Thymus (tissue), 11 donors: ENCODE measurements around the gene CAMTA1. TPM values are rescaled to one million over a fixed set of nuclear protein-coding genes. Genes with fewer than 3 reads are reported as not detected.

Experiments used
- DNase-seq, 9 donors: peaks; one replicate each; pipeline ENCODE4 v3.0.0-alpha.2; 2013; ENCODE audit warnings: low spot score in 9 of 9, low read depth in 6 of 9, missing footprints in 1 of 9
- H3K27ac ChIP-seq, 2 donors: one replicate each; pipeline ENCODE4 v1.5.1; 2013; ENCODE audit warnings: control low read depth in 1 of 2, low read depth in 1 of 2, low read length in 1 of 2, mild to moderate bottlenecking in 1 of 2, moderate library complexity in 1 of 2
- H3K27me3 ChIP-seq, 2 donors: one replicate each; pipeline ENCODE4 v1.5.1; 2013; ENCODE audit warnings: low read length in 1 of 2; ENCODE audit not compliant: control insufficient read depth in 2 of 2, insufficient read depth in 1 of 2
- H3K36me3 ChIP-seq, 2 donors: one replicate each; pipeline ENCODE4 v1.5.1; 2013; ENCODE audit warnings: low read length in 1 of 2, mild to moderate bottlenecking in 1 of 2, moderate library complexity in 1 of 2; ENCODE audit not compliant: control insufficient read depth in 2 of 2, insufficient read depth in 2 of 2
- H3K4me1 ChIP-seq, 2 donors: one replicate each; pipeline ENCODE4 v1.5.1; 2013; ENCODE audit warnings: low read length in 2 of 2; ENCODE audit not compliant: control insufficient read depth in 2 of 2, insufficient read depth in 2 of 2
- H3K4me3 ChIP-seq, 2 donors: one replicate each; pipeline ENCODE4 v1.5.1; 2013; ENCODE audit warnings: low read length in 2 of 2, control low read depth in 1 of 2, mild to moderate bottlenecking in 1 of 2
- H3K9me3 ChIP-seq, 2 donors: one replicate each; pipeline ENCODE4 v1.5.1; 2013; ENCODE audit warnings: low read length in 1 of 2, mild to moderate bottlenecking in 1 of 2; ENCODE audit not compliant: control insufficient read depth in 2 of 2, insufficient read depth in 1 of 2
- WGBS: extraction: QIAGEN DNeasy Blood & Tissue Kit; methylation state at CpG from one replicate; pipeline ENCODE4 v1.1.7; 2013; 5-methylcytosine and 5-hydroxymethylcytosine counted together
- polyA plus RNA-seq: library from polyadenylated mRNA; stranded (reverse); fragments of 200-250 nt; gene quantifications from one replicate; pipeline ENCODE4 v1.2.3, GENCODE V29; 2013
- total RNA-seq: library from RNA; stranded (reverse); fragments of 120-200 nt; gene quantifications from one replicate; pipeline ENCODE4 v1.2.4, GENCODE V29; 2013
- donor health status: healthy.

Gene CAMTA1
- total and polyA plus RNA-seq, 2 donors, result 32.0 to 158 TPM

DNA sequence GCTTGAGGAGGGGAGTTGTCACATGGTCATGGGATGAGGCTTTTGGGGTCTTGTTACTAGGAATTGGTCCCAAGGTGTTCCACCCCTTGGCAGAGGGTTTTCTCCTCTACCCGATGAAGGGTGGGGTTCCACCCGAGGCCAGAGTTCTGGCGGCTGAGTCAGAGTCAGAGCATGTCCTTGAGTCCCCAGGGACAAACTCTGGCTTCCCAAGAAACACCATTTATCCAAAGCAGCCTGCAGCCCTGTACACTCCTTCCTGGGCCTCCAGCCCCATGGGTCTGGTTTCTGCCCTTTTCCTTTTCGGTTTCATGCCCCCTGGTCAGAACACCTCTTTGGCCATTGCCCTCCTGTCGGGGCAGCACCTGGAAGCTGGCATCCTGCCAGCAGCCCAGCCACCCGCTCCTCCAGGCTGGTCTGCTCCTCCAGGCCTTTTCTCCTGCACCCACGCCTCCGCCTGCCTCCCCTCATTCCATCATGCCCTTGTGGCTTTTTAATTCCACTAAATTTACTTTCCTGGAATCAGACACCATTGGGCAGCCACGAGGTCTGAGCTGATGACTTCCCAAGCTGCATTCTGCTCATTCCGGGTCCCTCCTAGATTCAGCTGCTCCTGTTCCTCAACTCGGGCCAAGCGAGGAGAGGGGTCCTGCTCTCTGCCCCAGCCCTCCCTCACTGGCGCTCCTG is 684.1 kb downstream of the CAMTA1 start:
- Histone ChIP-seq H3K27me3 (no peaks in the 10 kb centered on the region), H3K9me3 (no peaks in the 10 kb centered on the region), H3K36me3 (no peaks in the 10 kb centered on the region), H3K27ac (no peak overlapping the region), H3K4me1 (no peaks in the 10 kb centered on the region), H3K4me3 (no peak overlapping the region)
- no peak for DNase-seq
- 90% methylated on average over 13 of the region's 13 CpGs for WGBS

DNA sequence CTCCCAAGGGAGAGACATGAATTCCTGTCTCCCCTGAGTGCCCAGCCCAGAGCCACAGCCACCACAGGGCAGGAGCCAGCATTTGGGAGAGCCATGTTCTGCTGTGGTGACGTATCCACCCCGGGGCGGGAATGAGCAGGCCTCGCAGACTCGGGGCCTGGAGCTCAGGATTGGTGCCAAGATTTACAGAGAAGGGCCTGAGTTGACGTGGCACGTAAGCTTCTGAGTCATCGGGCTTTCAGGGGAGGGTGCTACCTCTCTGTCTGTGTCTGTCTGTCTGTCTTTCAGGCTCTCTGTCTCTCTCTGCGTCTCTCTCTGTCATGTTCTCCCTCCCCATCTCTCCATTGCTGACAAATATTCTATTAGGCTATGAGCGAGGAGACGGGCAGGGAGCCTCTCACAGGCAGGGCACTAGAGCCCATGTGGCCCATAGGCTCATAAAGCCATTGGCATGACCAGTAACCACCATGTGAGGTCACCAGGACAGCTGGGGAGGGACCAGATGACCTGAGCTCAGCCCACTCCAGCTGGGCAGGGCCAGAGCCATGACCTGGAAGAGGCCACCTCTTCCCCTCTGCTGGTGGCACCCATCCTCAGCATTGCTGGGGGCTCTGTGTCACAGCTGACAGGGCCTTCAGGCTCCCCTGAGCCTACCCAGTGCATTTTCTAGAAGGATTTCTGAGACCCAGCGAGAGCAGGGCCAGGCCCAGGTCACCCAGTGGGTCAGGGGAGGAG is 685.8 kb downstream of the CAMTA1 start:
- no peaks in the 10 kb centered on the region for H3K9me3 ChIP-seq
- no peaks in the 10 kb centered on the region for H3K36me3 ChIP-seq
- no peak overlapping the region for H3K27ac ChIP-seq
- 84% methylated on average over 12 of the region's 12 CpGs for WGBS
- H3K4me1 ChIP-seq, result no peaks in the 10 kb centered on the region
- DNase-seq, result no peak
- H3K4me3 ChIP-seq, result no peak overlapping the region
- H3K27me3 ChIP-seq, result no peaks in the 10 kb centered on the region

DNA sequence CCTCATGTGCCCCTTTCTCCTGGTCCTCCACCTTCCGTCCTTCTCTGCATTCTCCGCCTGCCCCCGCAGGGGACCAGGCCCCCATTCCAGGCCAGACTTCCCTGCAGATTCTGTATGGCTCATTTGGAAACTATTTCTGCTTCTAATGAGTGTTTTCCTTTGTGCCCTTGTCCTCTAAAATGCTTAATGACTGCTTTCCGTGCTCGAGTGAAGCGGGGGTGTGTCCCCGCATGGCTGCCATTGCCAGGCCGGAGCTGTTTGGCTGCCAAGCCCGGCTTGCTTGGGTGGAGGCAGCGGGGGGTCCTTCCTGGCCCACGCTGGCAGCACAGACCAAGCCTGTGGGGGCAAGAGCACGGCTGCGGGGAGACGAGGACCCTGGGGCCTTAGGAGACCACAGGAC is 686.6 kb downstream of the CAMTA1 start:
- no peaks in the 10 kb centered on the region for H3K27me3 ChIP-seq
- H3K4me3 ChIP-seq, result no peak overlapping the region
- DNase-seq, result no peak
- no peaks in the 10 kb centered on the region for H3K4me1 ChIP-seq
- H3K36me3 ChIP-seq, result no peaks in the 10 kb centered on the region
- WGBS, result 93% methylated on average over 14 of the region's 14 CpGs
- H3K9me3 ChIP-seq, result no peaks in the 10 kb centered on the region
- H3K27ac ChIP-seq, result no peak overlapping the region

DNA sequence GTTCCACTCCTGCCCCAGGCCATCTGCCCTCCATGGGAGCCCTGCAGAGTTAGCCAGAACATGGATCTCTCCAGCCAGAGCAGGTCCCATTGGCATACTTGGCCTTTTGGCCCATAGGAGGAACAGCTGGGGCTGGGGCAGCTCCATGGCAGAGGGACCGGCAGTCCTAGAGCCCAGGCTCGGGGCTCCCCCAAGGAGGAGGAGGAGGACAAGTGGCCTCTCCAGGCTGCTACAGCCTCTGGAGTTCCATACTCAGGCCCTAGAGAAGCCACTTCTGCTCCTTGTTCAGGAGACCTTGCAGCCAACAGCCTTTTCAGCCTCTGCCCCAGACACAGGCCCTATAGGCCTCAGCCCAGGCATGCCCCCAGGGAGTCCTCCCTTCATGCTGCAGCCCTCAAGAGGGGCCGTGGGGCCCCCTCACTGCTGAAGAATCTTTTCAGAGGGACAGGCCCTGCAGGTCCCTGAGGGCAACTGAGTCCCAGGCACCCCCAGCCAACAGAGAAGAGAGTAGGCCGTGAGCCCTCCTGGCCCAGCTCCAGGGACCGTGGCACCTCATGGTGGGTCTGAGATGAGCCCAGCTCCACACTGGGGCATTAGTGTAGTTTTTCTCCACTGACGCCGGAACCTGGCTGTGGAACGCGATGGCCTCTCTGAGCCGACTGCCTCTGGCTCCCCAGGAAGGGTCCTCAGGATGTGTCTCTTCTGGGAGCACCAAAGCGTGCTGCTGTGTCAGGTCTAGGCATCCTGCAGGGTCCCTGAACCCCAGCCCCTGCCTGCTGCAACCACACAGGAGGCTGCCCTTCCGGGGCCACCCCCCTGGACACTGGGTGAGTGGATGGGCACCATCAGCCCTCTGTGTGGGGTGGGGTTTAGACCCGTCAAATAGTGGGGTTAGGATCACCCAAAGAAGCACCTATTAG is 688.2 kb downstream of the CAMTA1 start:
- Histone ChIP-seq H3K9me3 (no peaks in the 10 kb centered on the region), H3K4me3 (no peak overlapping the region), H3K27me3 (no peaks in the 10 kb centered on the region), H3K27ac (no peak overlapping the region), H3K4me1 (no peaks in the 10 kb centered on the region), H3K36me3 (no peaks in the 10 kb centered on the region)
- no peak for DNase-seq
- 94% methylated on average over 13 of the region's 13 CpGs for WGBS

DNA sequence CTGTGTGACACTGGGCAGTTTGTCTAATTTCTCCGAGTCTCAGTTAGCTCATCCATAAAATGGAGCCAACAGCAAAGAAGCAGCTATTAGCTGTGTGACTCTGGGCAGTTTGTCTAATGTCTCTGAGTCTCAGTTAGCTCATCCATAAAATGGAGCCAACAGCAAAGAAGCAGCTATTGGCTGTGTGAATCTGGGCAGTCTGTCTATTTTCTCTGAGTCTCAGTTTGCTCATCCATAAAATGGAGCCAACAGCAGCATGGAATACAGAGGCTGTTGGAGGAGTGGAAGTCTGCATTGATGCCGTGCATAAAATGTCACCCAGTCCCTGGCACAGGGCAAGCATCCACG is 688.9 kb downstream of the CAMTA1 start:
- WGBS, result over 99% methylated on average over 3 of the region's 3 CpGs
- Histone ChIP-seq H3K4me1 (no peaks in the 10 kb centered on the region), H3K36me3 (no peaks in the 10 kb centered on the region)

DNA sequence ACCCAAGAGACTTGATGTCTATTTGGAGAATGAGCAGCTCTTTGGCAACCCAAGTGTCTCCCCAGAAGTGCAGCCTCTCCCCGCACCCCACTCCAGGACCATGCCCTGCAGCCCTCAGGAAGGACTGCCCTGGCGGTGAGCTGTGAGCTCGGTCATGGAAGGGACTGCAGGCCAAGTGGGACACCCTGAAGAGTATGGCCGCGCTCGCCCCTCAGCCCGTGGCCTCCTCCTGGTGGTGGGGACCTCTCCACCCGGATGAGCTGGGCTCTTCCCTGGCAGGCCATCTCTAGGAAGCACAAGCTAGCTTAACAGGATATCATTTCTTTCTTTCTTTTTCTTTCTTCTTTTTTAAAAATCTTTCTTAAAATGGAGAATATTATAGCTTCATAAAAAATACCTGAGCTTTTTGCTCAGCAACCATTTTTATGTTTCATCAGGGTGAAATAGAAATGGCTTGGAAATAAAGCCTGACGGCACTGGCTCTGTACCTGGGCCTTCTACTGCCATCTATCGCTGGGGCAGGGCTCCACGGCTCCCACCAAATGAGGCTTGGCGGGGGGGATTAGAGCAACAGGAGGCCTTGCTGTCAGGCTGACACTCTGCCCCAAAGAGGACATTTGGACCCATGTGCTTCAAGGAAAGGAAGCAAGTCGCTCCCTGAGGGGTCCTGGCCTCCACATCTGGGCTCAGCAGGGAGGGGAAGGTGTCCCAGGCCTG is 689.7 kb downstream of the CAMTA1 start:
- no peak overlapping the region for H3K4me3 ChIP-seq
- H3K4me1 ChIP-seq, result no peaks in the 10 kb centered on the region
- no peak overlapping the region for H3K27ac ChIP-seq
- no peaks in the 10 kb centered on the region for H3K36me3 ChIP-seq
- WGBS, result 95% methylated on average over 13 of the region's 13 CpGs
- H3K27me3 ChIP-seq, result no peaks in the 10 kb centered on the region
- no peak for DNase-seq
- H3K9me3 ChIP-seq, result no peaks in the 10 kb centered on the region

More for the DNA sequence above, 688.9 kb downstream of the CAMTA1 start:
- H3K4me3 ChIP-seq, result no peak overlapping the region
- DNase-seq, result no peak
- no peaks in the 10 kb centered on the region for H3K9me3 ChIP-seq
- no peak overlapping the region for H3K27ac ChIP-seq
- no peaks in the 10 kb centered on the region for H3K27me3 ChIP-seq

DNA sequence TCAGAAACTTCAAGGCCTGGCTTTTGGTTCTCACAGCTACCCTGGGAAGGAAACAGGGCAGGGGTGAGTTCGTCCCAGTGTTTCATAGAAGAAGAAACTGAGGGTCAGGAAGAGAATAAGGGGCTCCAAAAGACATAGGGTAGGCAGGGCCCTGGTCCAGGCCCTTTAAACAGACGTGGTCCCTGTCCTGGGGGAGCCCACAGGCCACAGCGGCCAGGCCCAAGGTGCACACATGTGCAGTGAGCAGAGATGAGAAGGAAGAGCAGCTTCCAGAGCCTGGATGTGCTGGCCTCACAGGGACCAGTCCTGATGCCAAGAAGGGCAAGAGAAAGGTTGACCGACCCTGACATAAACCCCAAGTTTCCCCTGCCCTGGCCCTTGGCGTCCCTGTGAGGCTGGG is 690.4 kb downstream of the CAMTA1 start:
- Histone ChIP-seq H3K27me3 (no peaks in the 10 kb centered on the region), H3K36me3 (no peaks in the 10 kb centered on the region), H3K9me3 (no peaks in the 10 kb centered on the region), H3K27ac (no peak overlapping the region), H3K4me3 (no peak overlapping the region), H3K4me1 (no peaks in the 10 kb centered on the region)
- no peak for DNase-seq
- WGBS, result 91% methylated on average over 5 of the region's 5 CpGs

DNA sequence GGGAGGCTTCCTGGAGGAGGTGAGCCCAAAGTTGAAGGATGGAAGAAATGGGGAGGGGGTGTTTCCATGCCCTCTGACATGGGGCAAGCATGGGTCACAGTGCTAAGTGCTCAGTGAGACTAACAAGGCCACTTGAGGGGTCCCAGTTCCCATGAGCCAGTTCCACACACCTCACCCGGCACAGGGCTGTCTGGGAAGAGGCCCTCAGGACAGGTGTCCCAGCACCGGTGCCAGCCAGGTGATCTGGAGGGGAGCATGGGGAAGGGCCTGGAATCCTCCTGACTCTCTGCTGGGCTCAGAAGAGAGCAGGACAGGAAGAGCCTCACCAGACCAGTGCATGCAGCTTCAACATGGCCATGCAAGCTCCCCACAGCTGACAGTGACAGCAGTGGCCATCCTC is 691.1 kb downstream of the CAMTA1 start:
- WGBS, result 95% methylated on average over 2 of the region's 2 CpGs
- DNase-seq, result no peak
- H3K27ac ChIP-seq, result no peak overlapping the region

More for the DNA sequence above, 691.1 kb downstream of the CAMTA1 start:
- Histone ChIP-seq H3K9me3 (no peaks in the 10 kb centered on the region), H3K4me1 (no peaks in the 10 kb centered on the region), H3K4me3 (no peak overlapping the region), H3K27me3 (no peaks in the 10 kb centered on the region), H3K36me3 (no peaks in the 10 kb centered on the region)
